Nephron progenitor cell (in vitro differentiated cells): ENCODE data around the gene FGGY.

ENCODE experiments used
- DNase-seq: peaks from one replicate; pipeline ENCODE4 v3.0.0; 2021
- H3K27ac Mint-ChIP-seq: 2 replicates; pipeline ENCODE4 v1.8.0; 2021; ENCODE audit warnings: mild to moderate bottlenecking, moderate library complexity, mixed read lengths
- H3K27me3 Mint-ChIP-seq: 2 replicates; pipeline ENCODE4 v1.8.0; 2021; ENCODE audit warnings: mild to moderate bottlenecking, low read depth, mixed read lengths; ENCODE audit not compliant: poor library complexity
- H3K36me3 Mint-ChIP-seq: 2 replicates; pipeline ENCODE4 v1.8.0; 2021; ENCODE audit warnings: low read depth, mixed read lengths
- H3K4me1 Mint-ChIP-seq: 2 replicates; pipeline ENCODE4 v1.8.0; 2021; ENCODE audit warnings: mixed read lengths
- H3K4me3 Mint-ChIP-seq: 2 replicates; pipeline ENCODE4 v1.8.0; 2021; ENCODE audit warnings: mild to moderate bottlenecking, moderate library complexity, mixed read lengths
- H3K9me3 Mint-ChIP-seq: 2 replicates; pipeline ENCODE4 v1.8.0; 2021; ENCODE audit warnings: mild to moderate bottlenecking, moderate library complexity, mixed read lengths
- CTCF ChIP-seq: fragments of 200-600 bp; sonication (generic); IDR thresholded peaks from 2 replicates; pipeline ENCODE4 v1.5.0; 2021; ENCODE audit warnings: antibody characterized with exemption

Gene FGGY

GRCh38 chr1:59803458-59804038 is 506.7 kb downstream of the FGGY start:
- TF ChIP-seq CTCF: no peak
- H3K9me3 Mint-ChIP-seq: no peaks in the 10 kb centered on the region
- peaks cover 9% of the 10 kb centered on the region for H3K27me3 Mint-ChIP-seq
- H3K27ac Mint-ChIP-seq: no peak overlapping the region
- DNase-seq: no peak
- H3K4me3 Mint-ChIP-seq: no peak overlapping the region
- H3K36me3 Mint-ChIP-seq: no peaks in the 10 kb centered on the region
- no peaks in the 10 kb centered on the region for H3K4me1 Mint-ChIP-seq

- peaks cover 15% of the 10 kb centered on the region for H3K27me3 Mint-ChIP-seq
- no peak overlapping the region for H3K27ac Mint-ChIP-seq
- DNase-seq: no peak
- H3K36me3 Mint-ChIP-seq: no peaks in the 10 kb centered on the region
- H3K4me3 Mint-ChIP-seq: no peak overlapping the region
- H3K4me1 Mint-ChIP-seq: no peaks in the 10 kb centered on the region
- TF ChIP-seq CTCF: no peak
- H3K9me3 Mint-ChIP-seq: no peaks in the 10 kb centered on the region
Observed at GRCh38 chr1:59804301-59804700, 507.4 kb downstream of the FGGY start.

- no peaks in the 10 kb centered on the region for H3K36me3 Mint-ChIP-seq
- H3K27me3 Mint-ChIP-seq: peaks cover 15% of the 10 kb centered on the region
- no peaks in the 10 kb centered on the region for H3K9me3 Mint-ChIP-seq
Observed at GRCh38 chr1:59805554-59805953, 508.7 kb downstream of the FGGY start.

More at GRCh38 chr1:59805554-59805953, 508.7 kb downstream of the FGGY start:
- no peak for DNase-seq
- TF ChIP-seq CTCF: no peak
- no peak overlapping the region for H3K4me3 Mint-ChIP-seq
- H3K4me1 Mint-ChIP-seq: no peaks in the 10 kb centered on the region
- no peak overlapping the region for H3K27ac Mint-ChIP-seq
